ENCODE data around the gene TIPARP. TPM values are rescaled to one million over a fixed set of nuclear protein-coding genes. Genes with fewer than 3 reads are reported as not detected.
"Not testable (repeated sequence)": the region's sequence is repeated elsewhere in the genome, so short reads cannot be mapped to it uniquely, and the experiment has no call there.

The TIPARP gene
- total RNA-seq, 1 donor from 2014 or later: 26.0 TPM

- intact Hi-C loops (cut with DNase I): no loop called here
- DNase-seq (ENCODE audit: missing footprints) (no peak), ATAC-seq (peak; percentile 16)
Measured at GRCh38 chr3:156643729-156644389, 30.5 kb upstream of the TIPARP start.

- ATAC-seq (no peak), DNase-seq (ENCODE audit: missing footprints) (no peak)
- intact Hi-C loops (cut with DNase I): no loop called here
Measured at GRCh38 chr3:156644958-156645357, 29.4 kb upstream of the TIPARP start.

DNA sequence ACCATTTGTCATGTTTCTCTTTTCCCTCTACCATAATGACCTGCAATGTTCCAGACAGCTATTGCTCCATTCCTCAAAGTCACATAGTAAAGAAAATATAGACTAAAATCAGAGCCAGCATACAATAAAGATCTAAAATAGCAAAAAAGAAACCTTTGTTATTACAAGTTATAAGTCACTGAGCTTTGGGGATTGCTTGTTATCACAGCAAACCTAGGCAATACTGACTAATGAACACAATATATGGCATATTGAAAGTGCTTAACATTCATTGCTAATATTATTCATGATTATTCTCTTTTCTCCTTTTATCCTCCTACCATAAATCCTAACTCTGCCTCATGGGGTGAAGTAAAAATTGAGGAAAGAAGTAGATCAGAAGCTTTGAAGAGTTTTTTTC lies 27.4 kb upstream of the TIPARP start:
- DNase-seq (ENCODE audit: missing footprints): no peak
- ATAC-seq: no peak
- intact Hi-C loops (cut with DNase I): no loop called here

- intact Hi-C loops (cut with DNase I): no loop called here
- ATAC-seq (no peak), DNase-seq (ENCODE audit: missing footprints) (no peak)
Measured at GRCh38 chr3:156648086-156648485, 26.3 kb upstream of the TIPARP start.

DNA sequence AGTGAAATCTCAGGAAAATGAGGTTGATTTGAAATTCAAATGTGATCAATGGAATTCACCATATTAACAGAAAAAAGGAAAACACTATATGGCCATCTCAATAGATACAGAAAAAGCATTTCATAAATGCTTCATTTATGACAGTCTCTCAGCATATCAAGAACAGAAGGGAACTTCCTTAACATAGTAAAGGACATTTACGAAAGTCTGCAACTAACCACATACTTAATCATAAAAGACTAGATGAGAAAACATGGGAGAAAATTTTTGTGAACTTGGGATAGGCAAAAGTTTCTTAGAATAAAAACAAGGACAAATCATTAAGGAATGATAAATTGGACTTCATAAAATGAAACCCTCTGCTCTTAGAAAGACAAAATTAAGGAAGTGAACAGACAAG lies 24.7 kb upstream of the TIPARP start:
- intact Hi-C loops (cut with DNase I): no loop called here
- DNase-seq (ENCODE audit: missing footprints) (no peak), ATAC-seq (no peak)

DNA sequence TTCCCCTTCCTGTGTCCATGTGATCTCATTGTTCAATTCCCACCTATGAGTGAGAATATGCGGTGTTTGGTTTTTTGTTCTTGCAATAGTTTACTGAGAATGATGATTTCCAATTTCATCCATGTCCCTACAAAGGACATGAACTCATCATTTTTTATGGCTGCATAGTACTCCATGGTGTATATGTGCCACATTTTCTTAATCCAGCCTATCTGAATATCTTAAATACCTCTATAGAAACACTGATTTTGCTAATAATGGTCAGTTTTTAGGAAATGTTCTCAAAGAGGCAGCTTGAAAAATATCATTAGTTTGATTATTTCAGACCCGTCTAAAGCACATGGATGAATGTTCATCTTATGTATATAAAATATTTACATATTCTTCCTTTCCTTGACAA lies 21.7 kb upstream of the TIPARP start:
- intact Hi-C loops (cut with DNase I); ATAC-seq; DNase-seq (ENCODE audit: missing footprints): not testable (repeated sequence)

GRCh38 chr3:156654834-156655233 lies 19.6 kb upstream of the TIPARP start:
- DNase-seq (ENCODE audit: missing footprints): no peak
- ATAC-seq: no peak
- intact Hi-C loops (cut with DNase I): no loop called here

GRCh38 chr3:156655819-156656550 lies 18.4 kb upstream of the TIPARP start:
- ATAC-seq (no peak), DNase-seq (ENCODE audit: missing footprints) (no peak)
- intact Hi-C loops (cut with DNase I): no loop called here

DNA sequence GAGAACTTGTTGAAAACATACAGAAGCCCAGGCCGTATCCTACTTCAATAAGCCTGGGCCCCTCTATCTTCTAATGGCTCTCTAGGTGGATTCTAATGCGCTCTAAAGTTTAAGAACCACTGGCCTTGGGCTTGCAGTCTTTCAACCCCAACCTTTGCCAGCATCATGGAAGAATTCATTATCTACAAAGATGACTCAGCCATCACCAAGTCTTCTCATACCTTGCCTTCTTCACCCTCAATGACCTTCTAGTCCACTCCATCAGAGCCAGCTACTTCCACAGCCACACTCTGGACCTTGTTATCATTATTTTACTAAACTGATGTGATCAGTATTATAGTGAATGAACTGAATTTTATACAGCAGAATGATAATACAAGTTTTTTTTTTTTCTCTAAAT lies 16.9 kb upstream of the TIPARP start:
- intact Hi-C loops (cut with DNase I): no loop called here

GRCh38 chr3:156657862-156658731 lies 16.3 kb upstream of the TIPARP start:
- intact Hi-C loops (cut with DNase I): no loop called here
- ATAC-seq: no peak
- DNase-seq (ENCODE audit: missing footprints): no peak

More for the DNA sequence above, 16.9 kb upstream of the TIPARP start:
- ATAC-seq: no peak
- no peak for DNase-seq (ENCODE audit: missing footprints)

- DNase-seq (ENCODE audit: missing footprints) (no peak), ATAC-seq (no peak)
- intact Hi-C loops (cut with DNase I): no loop called here
Measured at GRCh38 chr3:156658732-156659090, 15.7 kb upstream of the TIPARP start.

- ATAC-seq: no peak
Measured at GRCh38 chr3:156659260-156659659, 15.1 kb upstream of the TIPARP start.

DNA sequence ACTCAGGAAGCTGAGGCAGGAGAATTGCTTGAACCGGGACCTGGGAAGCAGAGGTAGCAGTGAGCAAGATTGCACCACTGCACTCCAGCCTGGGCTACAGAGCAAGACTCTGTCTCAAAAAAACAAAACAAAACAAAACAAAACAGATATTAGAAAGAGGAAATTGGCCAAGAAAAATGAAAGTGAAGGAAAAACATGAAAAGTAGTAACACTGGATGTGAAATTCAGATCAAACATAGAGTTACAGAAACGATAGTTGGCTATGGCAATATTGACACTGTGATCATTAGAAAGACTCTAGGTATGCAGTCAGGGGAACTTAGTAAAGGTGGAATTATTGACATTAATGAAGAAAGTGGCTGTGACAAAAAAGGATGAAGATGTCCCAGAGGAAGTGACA lies 13.2 kb upstream of the TIPARP start:
- intact Hi-C loops (cut with DNase I): no loop called here
- no peak for DNase-seq (ENCODE audit: missing footprints)
- ATAC-seq: no peak

More at GRCh38 chr3:156659260-156659659, 15.1 kb upstream of the TIPARP start:
- intact Hi-C loops (cut with DNase I): no loop called here
- no peak for DNase-seq (ENCODE audit: missing footprints)

GRCh38 chr3:156664011-156664830 lies 10.2 kb upstream of the TIPARP start:
- ATAC-seq (no peak), DNase-seq (ENCODE audit: missing footprints) (no peak)
- intact Hi-C loops (cut with DNase I): no loop called here

DNA sequence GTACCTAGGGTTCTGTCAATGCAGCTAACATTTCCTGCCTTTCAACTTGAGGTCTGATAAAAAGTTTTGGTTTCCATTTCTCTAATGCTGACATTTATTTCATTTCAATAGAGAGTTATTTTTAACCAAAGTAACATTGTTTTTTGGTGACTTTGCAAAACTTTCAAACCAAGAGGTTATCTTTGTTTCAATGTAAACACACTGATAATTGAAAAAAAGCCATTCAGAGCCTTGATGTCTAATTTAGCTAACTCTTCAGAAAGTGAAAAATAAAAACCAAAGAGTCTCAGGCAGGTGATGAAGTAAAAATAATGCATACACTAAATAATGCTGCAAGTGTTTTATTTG lies 9.6 kb upstream of the TIPARP start:
- ATAC-seq (no peak), DNase-seq (ENCODE audit: missing footprints) (no peak)
- intact Hi-C loops (cut with DNase I): no loop called here

DNA sequence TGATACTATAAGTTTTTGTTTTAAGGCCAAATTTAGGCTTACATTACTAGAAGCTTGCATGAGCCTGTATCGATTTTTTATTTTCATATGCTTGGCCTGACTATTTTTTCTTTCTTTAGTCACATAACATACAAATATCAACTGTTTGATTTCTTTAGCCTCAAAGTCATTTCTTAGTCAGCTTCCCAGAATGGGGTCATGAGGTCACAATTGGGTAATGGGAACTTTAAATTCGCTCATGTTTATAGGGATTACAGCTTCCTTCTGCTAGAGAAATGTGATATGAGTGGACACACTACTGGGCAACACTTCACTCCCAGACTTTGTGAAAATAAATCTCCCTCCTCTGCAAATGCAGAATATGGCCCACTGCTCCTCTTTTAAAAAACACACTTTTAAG lies 9.1 kb upstream of the TIPARP start:
- ATAC-seq (no peak), DNase-seq (ENCODE audit: missing footprints) (no peak)
- intact Hi-C loops (cut with DNase I): no loop called here

DNA sequence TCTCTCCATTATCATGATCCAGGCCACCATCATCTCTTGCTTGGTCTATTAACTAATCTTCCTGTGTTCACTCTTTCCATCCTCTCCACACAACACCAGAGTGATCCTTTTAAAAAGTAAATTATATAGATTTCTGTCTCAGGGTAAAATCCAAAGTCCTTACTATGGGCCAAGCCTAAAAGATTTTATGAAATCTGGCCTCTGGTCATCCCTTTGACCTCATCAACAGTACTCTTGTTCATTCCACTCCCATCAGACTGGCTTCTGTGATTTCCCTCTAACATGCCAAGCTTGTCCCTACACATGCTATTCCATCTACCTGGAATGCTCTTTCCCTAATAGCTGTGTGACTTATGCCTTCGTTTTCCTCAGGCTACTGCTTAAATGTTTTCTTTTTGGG lies 8.3 kb upstream of the TIPARP start:
- intact Hi-C loops (cut with DNase I): no loop called here
- ATAC-seq (no peak), DNase-seq (ENCODE audit: missing footprints) (no peak)

GRCh38 chr3:156668073-156668763 lies 6.2 kb upstream of the TIPARP start:
- DNase-seq (ENCODE audit: missing footprints) (no peak), ATAC-seq (no peak)
- intact Hi-C loops (cut with DNase I): no loop called here

All from Right ventricle myocardium inferior (tissue), 1 donor.